Activated CD4-positive, alpha-beta T cell treated with anti-CD3 and anti-CD28 coated beads for 1 hour (primary cell): ENCODE results near the gene CRLF2.
"Not testable (repeated sequence)": the region's sequence is repeated elsewhere in the genome, so short reads cannot be mapped to it uniquely, and the experiment has no call there.

Experiments used
- DNase-seq: peaks from one replicate; pipeline ENCODE4 v3.0.0-alpha.2; 2020

CRLF2 gene

GRCh38 chrX:1210844-1211243 lies 1.6 kb downstream of the CRLF2 start:
- no peak for DNase-seq

GRCh38 chrX:1207496-1208025 lies 4.9 kb downstream of the CRLF2 start:
- DNase-seq, result no peak

DNA sequence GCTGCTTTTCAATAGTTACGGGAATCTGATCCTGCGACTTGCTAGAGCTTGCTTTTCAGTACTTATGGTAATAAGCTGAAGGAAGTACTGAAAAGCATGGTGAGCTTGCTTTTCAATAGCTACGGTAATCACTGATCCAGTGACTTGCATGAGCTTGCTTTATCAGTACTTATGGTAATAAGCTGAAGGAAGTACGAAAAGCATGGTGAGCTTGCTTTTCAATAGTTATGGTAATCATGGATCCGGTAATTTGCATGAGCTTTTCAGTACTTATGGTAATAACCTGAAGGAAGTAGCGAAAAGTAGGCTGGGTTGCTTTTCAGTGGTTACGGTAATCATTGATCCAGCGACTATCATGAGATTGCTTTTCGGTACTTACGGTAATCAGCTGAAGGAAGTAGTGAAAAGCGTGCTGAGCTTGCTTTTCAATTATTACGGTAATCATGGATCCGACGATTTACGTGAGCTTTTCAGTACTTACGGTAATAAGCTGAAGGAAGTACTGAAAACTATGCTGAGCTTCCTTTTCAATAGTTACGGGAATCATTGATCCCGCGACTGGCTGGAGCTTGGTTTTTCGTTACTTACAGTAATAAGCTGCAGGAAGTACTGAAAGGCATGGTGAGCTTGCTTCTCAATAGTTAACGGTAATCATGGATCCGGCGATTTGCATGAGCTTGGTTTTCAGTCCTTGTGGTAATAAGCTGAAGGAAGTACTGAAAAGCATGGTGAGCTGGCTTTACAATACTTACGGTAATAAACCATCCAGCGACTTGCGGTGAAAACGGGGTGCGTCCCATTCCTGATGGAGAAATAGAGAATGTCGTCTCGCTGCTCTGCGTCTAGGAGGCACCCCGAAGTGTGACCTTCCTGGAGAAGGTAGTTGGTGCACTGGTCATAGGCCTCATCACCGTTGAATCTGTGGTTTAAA lies 6.5 kb downstream of the CRLF2 start:
- DNase-seq, result no peak

DNA sequence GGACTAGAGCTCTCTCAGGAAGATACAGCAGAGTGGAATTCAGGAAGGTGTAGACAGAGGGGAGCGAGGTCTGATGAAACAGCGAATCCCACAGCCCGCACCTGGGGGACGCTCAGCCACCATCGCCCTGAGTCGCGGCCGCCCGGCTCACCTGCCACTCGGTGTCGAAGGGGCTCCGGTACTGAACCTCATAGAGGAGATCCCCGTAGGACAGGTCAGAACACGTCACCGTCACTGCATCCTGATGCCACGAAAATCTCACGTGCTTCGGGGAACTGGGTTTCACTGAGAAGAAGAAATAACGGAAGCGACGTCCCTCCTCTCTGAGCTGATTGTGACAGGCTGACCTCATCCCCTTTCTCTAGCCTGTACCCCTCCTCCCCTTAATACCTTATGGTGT lies 10.2 kb downstream of the CRLF2 start:
- no peak for DNase-seq

DNA sequence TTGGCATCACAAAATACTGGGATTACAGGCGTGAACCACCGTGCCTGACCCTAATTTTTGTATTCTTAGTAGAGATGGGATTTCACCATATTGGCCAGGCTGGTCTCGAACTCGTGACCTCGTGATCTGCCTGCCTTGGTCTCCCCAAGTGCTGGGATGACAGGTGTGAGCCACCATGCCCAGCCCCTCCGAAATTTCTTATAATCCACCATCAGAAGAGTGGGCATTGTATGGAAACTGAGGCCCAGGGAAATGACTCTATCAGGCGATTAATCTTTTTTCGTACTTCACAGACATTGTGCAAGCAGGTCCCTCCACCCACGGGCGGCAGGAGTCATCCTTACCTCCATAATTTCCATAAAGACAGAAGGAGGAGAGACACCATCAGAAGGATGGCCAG lies 16.0 kb downstream of the CRLF2 start:
- no peak for DNase-seq

- DNase-seq, result not testable (repeated sequence)
Measured at GRCh38 chrX:1192196-1192595, 20.3 kb downstream of the CRLF2 start.

- DNase-seq, result no peak
Measured at GRCh38 chrX:1190596-1191145, 21.8 kb downstream of the CRLF2 start.

- DNase-seq, result no peak
Measured at GRCh38 chrX:1185561-1185960, 26.9 kb downstream of the CRLF2 start.

DNA sequence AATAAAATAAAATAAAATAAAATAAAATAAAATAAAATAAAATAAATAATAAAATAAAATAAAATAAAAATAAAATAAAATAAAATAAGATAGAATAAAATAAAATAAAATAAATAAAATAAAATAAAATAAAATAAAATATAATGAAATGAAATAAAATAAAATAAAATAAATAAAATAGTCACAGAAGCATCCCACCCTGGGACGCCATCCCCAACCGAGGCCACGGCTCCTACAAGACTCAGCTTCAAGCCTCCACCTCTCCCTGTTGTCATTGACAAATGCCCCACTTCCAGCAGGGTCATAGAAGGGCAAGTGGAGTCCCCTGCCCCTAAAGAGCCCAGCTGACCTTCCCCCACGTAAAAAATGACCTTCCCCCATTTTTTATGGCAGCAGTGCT lies 30.2 kb downstream of the CRLF2 start:
- DNase-seq, result no peak

DNA sequence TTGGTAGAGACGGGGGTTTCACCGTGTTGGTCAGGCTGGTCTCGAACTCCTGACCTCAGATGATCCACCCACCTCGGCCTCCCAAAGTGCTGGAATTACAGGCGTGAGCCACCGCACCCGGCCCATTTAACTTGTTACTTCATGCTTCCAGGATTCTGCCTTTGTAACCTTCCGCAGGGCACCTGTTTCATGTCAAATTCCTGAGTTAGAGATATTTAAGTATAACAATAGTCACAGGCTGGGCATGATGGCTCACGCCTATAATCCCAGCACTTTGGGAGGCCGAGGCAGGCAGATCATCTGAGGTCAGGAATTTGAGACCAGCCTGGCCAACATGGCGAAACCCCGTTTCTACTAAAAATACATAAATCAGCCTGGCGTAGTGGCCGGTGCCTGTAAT lies 30.8 kb downstream of the CRLF2 start:
- not testable (repeated sequence) for DNase-seq

GRCh38 chrX:1181170-1181569 lies 31.3 kb downstream of the CRLF2 start:
- no peak for DNase-seq

DNA sequence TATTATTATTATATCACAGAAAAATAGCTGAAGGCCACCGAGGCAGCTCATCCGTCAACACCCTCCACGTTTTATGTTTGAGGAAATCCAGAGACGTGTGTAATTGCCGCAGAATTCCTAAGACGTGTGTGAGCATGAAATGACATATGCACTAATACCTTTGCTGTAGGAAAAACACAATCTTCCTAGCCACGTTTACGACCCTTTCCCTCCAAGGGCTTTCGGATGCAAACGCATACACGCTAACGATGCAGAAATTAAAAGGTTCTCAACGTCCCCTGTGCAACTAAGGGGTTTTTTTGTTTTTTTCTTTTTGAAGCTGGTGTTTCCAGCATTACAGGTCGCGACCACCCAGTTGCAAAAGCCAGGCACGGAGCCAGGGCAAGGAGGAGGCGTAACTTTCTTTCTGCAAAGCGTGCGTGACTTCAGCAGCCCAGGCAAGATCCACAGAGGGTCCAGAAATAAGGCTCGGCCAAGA lies 33.8 kb downstream of the CRLF2 start:
- DNase-seq, result no peak

GRCh38 chrX:1176531-1177320 lies 35.7 kb downstream of the CRLF2 start:
- DNase-seq, result not testable (repeated sequence)

GRCh38 chrX:1174609-1175545 lies 37.6 kb downstream of the CRLF2 start:
- DNase-seq, result not testable (repeated sequence)

GRCh38 chrX:1173435-1173834 lies 39.0 kb downstream of the CRLF2 start:
- not testable (repeated sequence) for DNase-seq

DNA sequence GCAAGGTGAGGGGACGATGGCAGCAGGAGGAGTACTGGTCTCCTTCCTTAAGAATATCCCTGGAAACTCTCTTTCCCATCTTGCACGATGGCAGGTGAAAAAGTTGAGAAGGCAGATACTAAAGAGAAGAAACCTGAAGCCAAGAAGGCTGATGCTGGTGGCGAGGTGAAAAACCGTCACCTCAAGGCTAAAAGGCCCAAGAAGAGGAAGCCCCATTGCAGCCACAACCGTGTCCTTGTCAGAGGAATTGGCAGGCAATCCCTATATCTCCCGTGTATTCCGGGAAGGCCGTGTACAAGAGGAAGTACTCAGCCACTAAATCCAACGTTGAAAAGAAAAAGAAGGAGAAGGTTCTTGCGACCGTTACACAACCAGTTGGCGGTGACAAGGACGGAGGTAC lies 40.0 kb downstream of the CRLF2 start:
- no peak for DNase-seq

DNA sequence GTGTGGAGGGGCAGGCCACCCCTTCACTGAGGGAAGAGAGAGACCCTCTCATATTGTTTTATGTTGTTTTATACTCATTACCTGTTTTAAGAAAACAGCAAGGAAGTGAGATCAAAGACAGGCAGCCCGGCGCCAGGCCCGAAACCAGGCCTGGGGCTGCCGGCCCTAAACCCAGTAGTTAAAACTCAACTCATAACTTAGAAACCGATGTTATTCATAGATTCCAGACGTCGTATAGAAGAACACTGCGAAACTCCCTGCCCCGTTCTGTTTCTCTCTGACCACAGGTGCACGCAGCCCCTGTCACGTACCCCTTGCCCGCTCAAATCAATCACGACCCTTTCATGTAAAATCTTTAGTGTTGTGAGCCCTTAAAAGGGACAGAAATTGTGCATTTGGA lies 40.5 kb downstream of the CRLF2 start:
- DNase-seq, result not testable (repeated sequence)

- no peak for DNase-seq
Measured at GRCh38 chrX:1170243-1170642, 42.2 kb downstream of the CRLF2 start.

DNA sequence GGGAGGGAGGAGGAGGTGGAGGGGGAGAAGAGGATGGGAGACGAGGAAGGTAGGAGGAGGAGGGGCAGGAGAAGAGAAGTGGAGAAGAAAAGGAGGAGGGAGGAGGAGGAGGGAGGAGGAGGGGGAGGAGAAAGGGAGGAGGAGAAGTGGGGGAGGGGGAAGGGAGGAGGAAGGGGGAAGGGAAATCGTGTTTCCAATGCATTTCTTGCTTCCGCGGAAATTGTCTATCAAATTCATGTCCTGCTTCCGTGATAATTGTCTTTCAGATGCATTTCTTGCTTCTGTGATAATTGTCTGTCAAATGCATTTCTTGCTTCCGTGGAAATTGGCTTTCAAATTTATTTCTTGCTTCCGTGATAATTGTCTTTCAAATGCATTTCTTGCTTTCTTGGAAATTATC lies 43.3 kb downstream of the CRLF2 start:
- DNase-seq, result no peak

GRCh38 chrX:1167918-1168481 lies 44.4 kb downstream of the CRLF2 start:
- no peak for DNase-seq

- no peak for DNase-seq
Measured at GRCh38 chrX:1167466-1167865, 45.0 kb downstream of the CRLF2 start.
